GM19395 (cell line): ENCODE measurements around the gene STIL.
"Not testable (repeated sequence)": the region's sequence is repeated elsewhere in the genome, so short reads cannot be mapped to it uniquely, and the experiment has no call there.

Experiments
- ATAC-seq: cut with Tn5 transposase; IDR thresholded peaks from one replicate; pipeline ENCODE4 v1.9.1; 2021; ENCODE audit warnings: mild to moderate bottlenecking, moderate library complexity; ENCODE audit not compliant: unreplicated experiment

The STIL gene

DNA sequence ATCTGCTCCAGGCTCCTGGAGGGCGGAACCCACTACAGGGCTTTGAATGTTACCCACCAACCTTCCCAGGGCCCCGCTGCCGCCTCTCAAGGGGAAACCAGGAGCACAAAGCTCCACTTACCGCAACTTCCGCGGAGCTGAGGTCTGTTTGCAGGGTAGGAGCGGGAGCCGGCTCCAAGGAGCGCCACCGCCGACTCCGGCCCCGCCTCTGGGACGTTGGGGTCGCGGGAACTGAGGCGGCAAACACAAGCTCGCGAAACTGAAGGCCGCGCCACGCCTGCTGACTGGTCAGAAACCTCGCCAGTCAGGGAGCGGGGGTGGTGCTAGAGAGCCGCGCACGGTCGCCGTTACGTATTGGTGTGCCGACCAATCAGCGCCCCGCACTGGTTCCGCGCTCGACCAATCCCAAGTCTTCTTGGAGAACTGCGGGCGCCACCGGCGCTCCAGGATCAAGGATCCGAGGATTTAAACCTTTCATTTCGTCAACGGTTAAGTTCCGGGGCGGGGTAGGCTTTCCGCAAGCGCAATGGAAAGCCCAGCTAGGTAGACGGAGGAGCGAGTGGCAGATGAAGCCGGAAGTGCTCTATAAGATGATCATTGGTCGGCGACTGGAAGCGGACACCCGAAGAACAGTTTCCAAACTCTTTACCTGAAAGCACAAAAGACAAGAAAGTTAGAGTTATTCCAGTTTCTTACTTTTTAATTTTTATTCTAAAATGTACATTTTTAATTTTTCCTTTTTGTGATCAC lies at the start of gene STIL:
Gene STIL, minus strand, starts transcription at position 233 of the 750 bp plus-strand sequence. CDS start 3,828 bp downstream, outside the sequence.
- ATAC-seq = peak; percentile 97

DNA sequence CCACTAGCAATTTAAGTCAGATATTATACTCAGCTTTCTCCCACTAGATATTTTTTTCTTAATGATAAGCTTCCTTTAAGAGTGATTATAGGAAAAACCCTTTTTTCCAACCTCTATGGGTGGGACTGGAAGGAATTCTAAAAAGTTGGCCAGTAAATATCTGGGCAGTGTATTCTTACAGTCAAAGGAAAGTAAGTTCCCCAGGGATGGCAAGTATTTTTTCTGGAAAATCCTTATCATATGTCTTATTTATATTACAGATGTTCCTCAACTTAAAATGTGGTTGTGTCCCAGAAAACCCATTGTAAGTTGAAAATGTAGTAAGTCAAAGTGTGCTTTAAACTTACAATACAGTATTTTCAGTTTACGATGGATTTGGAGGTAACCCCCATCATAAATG lies 48.9 kb upstream of the STIL start:
- ATAC-seq = no peak

DNA sequence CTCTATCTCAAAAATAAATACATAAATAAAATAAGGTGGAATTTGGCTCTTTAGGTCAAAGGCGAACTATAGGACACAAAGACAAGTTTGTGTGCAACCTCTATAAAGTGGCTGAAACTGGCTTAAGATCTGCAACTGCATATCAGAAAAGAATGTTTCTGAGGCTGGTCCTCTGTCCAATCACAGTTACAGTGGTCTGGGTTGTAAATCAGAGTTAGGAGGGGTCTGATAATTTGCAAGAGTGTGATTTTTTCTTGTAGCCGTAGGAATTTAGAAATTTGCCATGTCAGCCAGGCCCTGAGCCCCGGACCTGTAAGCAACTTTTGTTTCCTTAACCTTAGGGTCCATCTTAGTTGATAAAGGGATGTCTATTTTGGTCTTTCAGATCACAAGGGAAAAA lies 47.4 kb upstream of the STIL start:
- ATAC-seq = no peak

DNA sequence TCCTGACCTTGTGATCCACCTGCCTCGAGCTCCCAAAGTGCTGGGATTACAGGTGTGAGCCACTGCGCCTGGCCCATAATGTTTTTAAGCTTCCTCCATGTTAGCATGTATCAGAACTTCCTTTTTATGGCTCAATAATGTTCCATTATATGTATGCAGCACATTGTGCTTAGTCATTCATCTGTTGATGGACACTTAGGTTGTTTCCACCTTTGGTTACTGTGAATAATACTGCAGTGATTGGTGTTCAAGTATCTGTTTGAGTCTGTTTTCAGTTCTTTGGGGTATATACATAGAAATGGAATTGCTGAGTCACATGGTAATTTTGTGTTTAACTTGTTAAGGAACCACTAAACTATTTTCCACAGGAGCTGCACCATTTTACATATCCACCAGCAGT lies 37.4 kb upstream of the STIL start:
- peak; percentile 92 for ATAC-seq

DNA sequence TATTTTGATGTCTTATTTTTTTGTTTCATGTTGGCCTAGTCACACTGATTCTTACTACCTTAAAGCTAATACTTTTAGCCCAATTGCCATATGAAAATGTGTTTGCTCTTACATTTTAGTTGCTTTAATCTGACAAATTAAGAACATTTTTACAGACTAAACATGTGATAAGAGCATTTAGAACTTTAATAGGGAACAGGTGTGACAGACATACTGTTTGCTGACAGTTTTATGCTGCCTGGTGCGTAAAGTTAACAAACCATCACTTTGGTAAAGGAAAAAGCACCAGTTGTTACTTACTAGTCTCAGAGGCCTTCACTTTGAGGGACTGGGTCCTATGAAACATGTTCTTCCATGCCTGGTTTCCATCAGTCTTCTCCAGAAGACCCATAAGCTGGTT lies 34.3 kb upstream of the STIL start:
- no peak for ATAC-seq

DNA sequence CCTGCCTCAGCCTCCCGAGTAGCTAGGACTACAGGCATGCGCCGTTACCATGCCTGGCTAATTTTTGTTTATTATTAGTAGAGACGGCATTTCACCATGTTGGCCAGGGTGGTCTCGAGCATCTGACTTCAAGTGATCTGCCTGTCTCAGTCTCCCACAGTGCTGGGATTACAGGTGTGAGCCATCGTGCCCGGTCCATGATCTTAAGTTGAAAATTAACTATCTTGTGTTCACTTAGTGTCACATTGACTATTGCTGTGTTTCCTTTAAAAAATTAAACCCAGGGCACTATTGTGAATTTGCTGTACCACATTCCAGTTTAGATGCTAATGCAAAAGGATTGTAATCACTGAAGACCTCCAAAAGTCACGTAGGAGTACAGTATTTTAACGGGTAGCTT lies 33.8 kb upstream of the STIL start:
- ATAC-seq = no peak

DNA sequence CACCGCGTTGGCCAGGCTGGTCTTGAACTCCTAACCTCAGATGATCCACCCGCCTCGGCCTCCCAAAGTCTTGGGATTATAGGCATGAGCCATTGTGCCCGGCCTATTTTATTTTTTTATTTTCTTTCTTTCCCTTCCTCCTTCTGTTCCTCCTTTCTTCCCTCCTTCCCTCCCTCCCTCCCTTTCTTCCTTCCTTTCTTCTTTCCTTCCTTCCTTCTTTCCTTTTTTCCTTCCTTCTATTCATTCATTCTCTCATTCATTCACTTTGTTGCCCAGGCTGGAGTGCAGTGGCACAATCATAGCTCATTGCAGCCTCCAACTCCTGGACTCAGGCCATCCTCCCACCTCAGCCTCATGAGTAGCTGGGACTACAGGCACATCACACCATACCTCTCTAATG lies 33.0 kb upstream of the STIL start:
- not testable (repeated sequence) for ATAC-seq

DNA sequence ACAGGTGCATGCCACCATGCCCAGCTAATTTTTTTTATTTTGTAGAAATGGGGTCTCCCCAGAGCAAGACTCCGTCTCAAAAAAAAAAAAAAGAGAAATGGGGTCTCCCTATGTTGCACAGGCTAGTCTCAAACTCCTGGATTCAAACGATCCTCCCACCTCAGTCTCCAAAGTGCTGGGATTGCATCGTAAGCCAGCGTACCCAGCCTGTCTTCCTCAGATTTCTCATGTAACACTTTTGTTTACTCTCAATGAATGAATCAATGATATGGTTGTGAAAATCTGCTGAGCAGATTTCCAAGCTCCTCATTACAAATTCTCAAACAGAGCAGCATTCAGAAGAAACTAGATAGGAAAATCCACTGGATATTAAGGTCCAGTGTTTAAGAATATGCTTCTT lies 26.3 kb upstream of the STIL start:
- ATAC-seq = no peak

DNA sequence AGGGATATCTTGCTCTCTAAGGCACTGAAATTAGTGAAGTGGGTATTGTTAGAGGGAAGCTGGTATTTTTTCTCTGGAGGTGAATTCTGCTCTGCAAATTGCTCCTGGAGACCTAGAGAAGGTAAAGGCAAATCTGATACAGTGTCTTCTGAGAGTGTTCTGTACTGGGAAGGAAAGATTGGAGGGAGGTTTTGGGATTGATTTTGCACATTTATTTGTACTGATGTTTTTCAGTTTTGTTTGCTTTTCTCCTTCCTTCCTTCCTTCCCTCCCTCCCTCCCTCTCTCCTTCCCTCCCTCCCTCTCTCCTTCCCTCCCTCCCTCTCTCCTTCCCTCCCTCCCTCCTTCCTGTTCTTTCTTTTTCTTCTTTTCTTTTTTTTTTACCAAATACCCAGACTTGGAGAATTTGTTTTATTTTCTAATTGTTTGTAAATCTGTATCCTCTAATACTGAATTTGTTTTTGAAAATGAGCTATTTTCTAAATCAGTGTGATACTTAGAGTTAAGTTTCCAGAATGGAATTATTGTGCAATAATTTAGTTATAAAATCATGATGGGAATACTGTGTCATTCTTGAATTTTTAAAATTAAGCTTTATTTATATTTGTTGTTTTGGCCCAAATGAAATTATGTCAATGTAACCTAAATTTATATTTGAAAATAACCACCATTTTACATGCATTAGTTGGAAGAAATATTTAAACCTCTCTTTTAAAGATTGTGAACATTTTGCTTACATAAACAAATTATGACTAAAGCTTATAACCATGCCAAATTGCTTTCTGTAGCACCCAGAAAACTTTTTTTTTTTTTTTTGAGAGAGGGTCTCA lies 24.5 kb upstream of the STIL start:
- ATAC-seq = no peak

DNA sequence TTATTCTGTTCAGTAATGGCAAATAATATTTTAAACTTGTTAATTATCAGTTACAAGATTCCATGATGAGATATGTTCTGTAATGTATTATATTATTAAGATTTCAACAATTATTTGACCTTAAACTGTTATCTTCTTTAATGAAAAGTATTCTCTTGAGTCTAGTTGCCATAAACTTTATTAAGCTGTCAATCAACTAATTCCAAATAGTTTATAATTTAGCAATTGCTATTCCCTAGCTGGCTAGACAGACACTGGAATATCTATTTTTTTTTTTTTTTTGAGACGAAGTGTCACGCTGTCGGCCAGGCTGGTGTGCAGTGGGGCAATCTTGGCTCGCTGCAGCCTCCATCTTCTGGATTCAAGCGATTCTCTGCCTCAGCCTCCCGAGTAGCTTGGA lies 23.4 kb upstream of the STIL start:
- ATAC-seq = no peak

DNA sequence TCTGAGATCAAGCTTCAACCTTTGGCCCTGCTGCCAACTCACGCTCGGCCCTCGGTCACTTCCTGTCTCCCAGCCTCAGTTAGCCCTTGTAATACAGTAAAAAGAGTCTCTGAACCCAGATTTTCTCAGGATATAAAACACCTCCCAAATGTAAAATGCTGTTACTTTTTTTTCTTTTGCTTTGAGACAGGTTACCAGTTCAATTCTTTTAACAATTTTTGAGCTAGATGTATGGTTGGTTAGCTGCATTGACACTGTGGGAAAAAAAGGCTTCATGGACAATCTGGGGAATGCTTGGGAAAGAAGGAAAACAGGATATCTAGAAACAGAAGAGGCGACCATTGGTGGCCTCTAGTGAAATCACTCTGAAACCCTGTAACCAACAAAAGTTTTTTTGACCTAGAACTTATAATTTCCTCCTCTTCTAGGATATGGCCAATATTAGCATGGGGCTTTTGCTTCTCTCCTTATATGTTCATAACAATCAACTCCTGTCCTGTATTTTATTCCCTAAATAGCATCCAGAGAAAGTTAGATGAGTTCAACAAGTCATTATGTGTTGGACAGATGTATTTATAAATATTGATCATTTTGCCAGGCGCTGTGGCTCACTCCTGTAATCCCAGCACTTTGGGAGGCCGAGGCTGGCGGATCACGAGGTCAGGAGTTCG lies 21.0 kb upstream of the STIL start:
- ATAC-seq = no peak

DNA sequence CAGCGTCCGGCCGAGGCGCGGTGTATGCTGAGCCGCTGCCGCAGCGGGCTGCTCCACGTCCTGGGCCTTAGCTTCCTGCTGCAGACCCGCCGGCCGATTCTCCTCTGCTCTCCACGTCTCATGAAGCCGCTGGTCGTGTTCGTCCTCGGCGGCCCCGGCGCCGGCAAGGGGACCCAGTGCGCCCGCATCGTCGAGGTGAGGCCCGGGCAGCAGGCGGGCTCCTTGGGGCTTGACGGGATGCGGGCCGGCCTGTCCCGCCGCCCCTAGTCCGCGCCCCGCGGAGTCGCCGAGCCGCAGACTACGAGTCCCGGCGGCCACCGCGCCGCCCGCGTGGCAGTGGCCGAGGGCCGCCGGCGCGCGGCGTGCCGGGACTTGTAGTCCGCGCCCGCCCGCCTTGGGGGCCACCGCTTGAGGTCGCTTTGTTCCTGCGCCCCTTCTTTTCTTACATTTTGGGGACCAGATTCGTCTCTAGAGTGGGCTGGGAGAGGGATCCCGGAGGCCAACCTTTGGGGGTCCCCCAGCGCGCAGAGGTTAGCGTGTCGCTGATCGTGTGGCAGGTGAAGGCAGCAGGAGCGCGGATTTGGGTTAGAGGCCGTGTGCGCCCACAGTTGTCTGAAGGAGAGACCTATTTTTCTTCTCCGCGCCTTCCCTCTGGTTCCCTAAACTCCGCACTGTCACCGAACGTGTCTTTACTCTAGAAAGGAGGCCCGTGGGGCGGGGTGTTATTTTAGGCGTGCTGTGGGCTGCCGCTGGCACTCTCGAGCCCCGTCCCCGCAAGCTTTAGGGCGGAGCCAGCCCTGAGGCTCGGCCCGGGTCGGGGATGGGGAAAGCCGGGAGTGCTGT lies 20.2 kb upstream of the STIL start:
- ATAC-seq = peak; percentile 85

DNA sequence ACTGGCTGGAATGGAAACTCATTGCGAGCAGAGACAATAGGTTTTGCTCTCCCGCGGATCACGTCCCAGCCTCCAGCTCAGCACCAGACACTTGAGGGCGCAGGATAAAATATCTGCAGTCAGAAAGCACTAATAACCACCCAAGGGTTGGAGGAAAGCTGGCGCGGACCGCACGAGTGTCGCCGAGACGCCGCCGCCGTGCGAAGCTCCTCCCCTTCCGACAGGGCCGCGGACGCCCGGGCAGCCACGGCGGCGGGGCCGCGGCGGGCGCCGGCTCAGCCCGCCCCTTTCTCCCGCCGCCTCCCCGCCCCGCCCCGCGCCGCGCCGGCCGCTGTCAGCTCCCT lies 19.6 kb upstream of the STIL start, which contains the start of gene CMPK1:
Gene CMPK1, plus strand, starts transcription at position 213 of the 344 bp plus-strand sequence. CDS start 156 bp downstream, outside the sequence.
- peak; percentile 74 for ATAC-seq

DNA sequence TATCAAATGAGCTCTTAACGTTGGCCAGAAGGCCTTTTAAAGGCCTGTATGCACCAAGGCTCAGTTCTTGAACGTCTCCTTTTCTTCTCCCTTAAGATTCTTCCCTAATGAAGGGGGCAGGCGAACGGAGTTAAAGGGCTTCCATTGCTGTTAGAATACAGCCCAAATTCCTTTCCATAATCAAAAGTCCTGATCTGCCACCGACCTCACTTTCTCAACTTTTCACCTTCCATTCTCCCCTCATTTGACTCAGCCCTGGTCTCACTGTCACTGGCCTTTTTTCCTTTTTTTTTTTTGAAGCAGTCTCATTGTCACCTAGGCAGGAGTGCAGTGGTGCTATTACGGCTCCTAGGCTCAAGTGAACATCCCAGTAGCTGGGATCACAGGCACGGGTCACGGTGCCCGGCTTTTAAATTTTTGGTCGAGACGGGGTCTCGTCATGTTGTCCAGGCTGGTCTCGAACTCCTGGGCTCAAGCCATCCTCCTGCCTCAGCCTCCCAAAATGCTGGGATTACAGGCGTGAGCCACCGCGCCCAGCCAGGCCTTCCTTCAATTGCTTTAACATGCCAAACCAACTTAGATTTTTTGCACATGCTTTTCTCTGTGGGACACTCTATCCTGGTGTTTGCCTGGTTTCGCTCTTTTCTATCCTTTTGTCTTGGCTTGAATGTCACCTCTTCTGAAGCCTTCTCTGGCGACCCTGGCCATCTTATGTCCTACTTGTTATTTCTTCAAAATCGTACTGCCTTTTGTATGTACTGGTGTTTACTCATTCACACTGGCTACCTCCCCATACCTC lies 19.0 kb upstream of the STIL start:
- ATAC-seq = no peak

DNA sequence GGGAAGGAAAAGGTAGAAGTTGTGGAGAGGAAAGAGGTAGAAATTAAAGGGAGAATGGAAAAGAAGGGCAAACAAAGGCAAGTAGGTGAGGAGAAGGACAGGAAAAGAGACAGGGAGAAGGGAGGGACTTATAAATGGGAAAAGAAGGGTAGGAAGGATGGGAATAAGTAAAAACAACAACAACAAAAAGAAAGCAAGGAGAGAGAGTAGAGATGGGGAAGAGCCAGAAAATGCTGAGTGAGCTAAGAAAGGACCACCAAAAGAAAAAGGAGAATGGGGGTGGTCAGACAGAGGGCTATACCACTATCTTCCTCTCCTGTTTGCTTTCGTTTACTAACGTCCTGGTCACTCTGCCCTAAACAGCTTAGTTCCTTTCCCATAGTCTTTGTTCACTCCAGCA lies 17.9 kb upstream of the STIL start:
- ATAC-seq = no peak

DNA sequence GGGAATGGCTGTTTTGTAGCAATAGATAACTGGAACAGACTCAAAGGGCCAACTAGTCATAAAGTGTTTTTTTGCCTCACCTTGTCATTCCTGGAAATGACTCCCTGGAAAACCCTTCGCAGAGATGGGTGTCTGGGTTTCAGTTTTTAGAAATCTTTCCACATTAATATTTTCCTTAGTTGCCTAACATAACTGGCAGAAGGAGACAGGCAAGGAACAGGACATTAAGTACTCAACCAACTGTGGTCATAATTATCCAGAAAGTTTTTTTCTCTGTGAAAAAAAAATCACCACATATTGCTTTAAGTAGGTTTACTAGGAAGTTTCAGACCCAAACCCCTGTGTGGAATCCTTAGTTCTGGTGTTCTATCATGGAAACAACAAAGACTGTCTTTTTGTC lies 16.3 kb upstream of the STIL start:
- no peak for ATAC-seq

DNA sequence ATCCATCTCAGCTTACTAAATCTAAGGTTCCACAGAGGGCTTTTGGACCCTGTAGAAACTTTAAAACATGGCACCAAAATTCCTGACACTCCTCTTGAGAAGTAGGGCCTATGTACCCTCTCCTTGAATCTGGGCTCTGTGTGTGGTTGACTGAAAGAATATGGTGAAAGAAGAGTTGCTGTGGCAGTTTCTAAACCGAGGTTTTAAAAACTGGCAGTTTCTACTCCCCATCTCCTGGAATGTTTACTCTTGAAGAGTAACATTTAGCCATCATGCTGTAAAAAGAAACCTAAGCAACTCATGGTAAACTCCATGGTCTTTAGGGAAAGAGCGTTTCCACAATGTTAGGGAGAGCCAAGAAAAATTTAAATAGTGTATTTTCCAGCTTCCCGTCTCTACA lies 15.0 kb upstream of the STIL start:
- ATAC-seq = no peak

DNA sequence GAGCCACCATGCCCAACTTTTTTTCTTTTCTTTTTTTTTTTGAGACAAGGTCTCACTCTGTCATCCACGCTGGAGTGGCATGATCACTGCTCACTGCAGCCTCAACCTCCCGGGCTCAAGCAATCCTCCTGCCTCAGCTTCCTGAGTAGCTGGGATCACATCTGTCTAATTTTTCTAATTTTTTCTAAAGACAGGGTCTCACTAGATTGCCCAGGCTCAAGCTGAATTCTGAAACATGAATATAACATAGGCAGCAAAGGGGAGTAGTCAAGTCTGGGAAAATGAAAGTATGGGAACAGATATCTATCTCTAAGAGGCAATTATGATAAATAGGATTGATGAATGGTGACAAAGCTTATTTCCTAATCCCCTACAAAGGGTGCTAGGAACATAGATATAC lies 12.3 kb upstream of the STIL start:
- no peak for ATAC-seq

DNA sequence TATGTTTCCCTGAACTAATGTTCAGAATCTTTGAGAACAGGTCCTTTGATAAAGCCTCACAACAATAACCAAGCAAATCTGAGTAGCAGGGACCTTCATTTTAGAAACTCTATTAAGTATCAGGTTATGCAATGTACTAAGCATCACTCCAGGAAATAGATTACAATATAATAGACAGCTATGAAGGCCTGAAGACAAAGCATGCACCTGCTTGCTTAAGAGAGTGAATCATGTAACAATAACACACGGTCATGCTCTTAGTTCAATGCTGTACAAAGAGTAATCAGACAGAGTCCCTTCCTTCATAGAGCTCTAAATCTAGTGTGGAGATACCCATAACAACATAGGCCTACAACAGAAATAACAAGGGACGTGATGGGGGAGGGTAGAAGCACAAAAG lies 11.6 kb upstream of the STIL start:
- ATAC-seq = no peak

DNA sequence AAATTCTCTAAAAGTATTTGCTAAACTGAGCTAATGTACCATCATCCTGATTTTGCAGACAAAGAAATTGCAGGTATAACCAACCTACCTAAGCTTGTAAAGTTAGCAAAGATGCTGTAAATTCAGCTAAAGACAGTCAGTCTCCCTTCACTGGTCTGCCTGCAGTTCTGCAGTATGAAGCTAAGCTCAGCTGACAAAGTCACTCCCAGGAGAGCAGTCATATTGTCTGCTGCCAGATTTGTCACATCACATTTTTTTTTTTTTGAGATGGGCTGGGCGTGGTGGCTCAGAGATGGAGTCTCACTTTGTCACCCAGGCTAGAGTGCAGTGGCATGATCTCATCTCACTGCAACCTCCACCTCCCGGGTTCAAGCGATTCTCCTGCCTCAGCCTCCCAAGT lies 10.7 kb upstream of the STIL start:
- ATAC-seq = no peak
